HUES6 (cell line): Measurements from ENCODE around the gene PCNT.

Experiments used
- H3K27ac ChIP-seq: 2 replicates; pipeline ENCODE4 v1.7.0; 2013; ENCODE audit warnings: low read depth, mild to moderate bottlenecking, low read length, inconsistent platforms
- H3K27me3 ChIP-seq: 2 replicates; pipeline ENCODE4 v1.6.1; 2013; ENCODE audit warnings: low read length; ENCODE audit not compliant: control insufficient read depth, insufficient read depth
- H3K36me3 ChIP-seq: 2 replicates; pipeline ENCODE4 v1.6.1; 2013; ENCODE audit warnings: low read length; ENCODE audit not compliant: control insufficient read depth, insufficient read depth
- H3K4me1 ChIP-seq: 2 replicates; pipeline ENCODE4 v1.6.1; 2013; ENCODE audit warnings: low read length; ENCODE audit not compliant: control insufficient read depth, insufficient read depth
- H3K4me3 ChIP-seq: 2 replicates; pipeline ENCODE4 v1.5.1; 2013; ENCODE audit warnings: low read depth, low read length
- H3K9ac ChIP-seq: one replicate; pipeline ENCODE4 v1.6.1; 2013; ENCODE audit warnings: mild to moderate bottlenecking, low read length
- H3K9me3 ChIP-seq: 2 replicates; pipeline ENCODE4 v1.6.1; 2013; ENCODE audit warnings: low read depth, low read length; ENCODE audit not compliant: control insufficient read depth, insufficient read depth

Gene PCNT

GRCh38 chr21:46322351-46323226 is 1.4 kb upstream of the PCNT start:
- H3K9me3 ChIP-seq = no peaks in the 10 kb centered on the region
- peak overlapping the region; percentile 96 for H3K9ac ChIP-seq
- peak overlapping the region; percentile 98 for H3K27ac ChIP-seq
- H3K36me3 ChIP-seq = peaks cover 14% of the 10 kb centered on the region
- H3K27me3 ChIP-seq = no peaks in the 10 kb centered on the region
- H3K4me3 ChIP-seq = peak overlapping the region; percentile 99
- H3K4me1 ChIP-seq = peaks cover 46% of the 10 kb centered on the region

- H3K27me3 ChIP-seq = no peaks in the 10 kb centered on the region
- H3K36me3 ChIP-seq = peaks cover 20% of the 10 kb centered on the region
- peaks cover 39% of the 10 kb centered on the region for H3K4me1 ChIP-seq
- H3K9me3 ChIP-seq = no peaks in the 10 kb centered on the region
- peak overlapping the region; percentile 98 for H3K27ac ChIP-seq
- peak overlapping the region; percentile 96 for H3K9ac ChIP-seq
- H3K4me3 ChIP-seq = peak overlapping the region; percentile 99
Measured at GRCh38 chr21:46323227-46323709, 688 bp upstream of the PCNT start.

DNA sequence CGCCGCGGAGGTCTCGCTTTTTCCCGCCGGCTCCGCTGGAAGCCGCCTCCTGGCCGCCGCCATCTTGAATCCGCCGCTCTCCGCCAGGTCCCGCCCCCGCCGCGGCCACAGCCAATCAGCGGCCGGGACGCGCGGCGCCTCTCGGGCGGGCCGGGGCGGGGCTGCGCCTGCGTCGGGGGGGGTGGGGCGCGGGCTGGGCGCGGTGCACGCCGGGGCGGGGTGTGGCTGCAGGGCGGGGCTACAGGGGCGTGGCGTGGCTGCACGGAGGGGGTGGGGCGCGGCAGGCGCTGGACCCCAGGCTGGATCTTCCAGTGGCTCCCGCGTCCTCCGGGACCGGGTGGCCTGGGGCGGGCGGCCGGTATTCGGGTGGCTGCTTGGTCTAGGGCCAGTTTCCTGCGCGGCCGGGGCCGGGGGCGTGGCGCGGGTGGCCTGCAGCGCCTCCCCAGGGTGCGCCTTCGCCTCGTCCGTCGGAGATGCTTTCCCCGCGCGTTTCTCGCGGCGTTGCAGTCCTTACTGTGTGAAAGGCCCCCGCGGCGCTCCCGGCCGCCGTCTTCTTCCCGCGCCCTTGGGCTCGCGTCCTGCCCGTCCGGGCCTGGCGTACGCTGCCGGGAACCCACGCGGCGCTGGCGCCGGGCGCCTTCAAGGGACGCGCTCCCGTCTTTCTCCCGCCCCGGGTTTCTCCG is 575 bp downstream of the PCNT start:
- H3K27ac ChIP-seq = peak overlapping the region; percentile 98
- H3K36me3 ChIP-seq = peaks cover 25% of the 10 kb centered on the region
- peaks cover 29% of the 10 kb centered on the region for H3K4me1 ChIP-seq
- no peaks in the 10 kb centered on the region for H3K27me3 ChIP-seq
- no peaks in the 10 kb centered on the region for H3K9me3 ChIP-seq
- H3K9ac ChIP-seq = peak overlapping the region; percentile 99
- peak overlapping the region; percentile 99 for H3K4me3 ChIP-seq

- Histone ChIP-seq H3K27me3 (no peaks in the 10 kb centered on the region), H3K4me1 (peaks cover 29% of the 10 kb centered on the region), H3K9me3 (no peaks in the 10 kb centered on the region), H3K27ac (peak overlapping the region; percentile 82), H3K36me3 (peaks cover 33% of the 10 kb centered on the region), H3K4me3 (peak overlapping the region; percentile 92), H3K9ac (peak overlapping the region; percentile 80)
Measured at GRCh38 chr21:46325073-46325912, 1.3 kb downstream of the PCNT start.

- H3K4me3 ChIP-seq = no peak overlapping the region; the same call in 1 of the 2 replicates
Measured at GRCh38 chr21:46326110-46326703, 2.3 kb downstream of the PCNT start.

GRCh38 chr21:46327711-46328110 is 3.8 kb downstream of the PCNT start:
- no peak overlapping the region for H3K9ac ChIP-seq
- H3K27ac ChIP-seq = no peak overlapping the region
- H3K4me1 ChIP-seq = peaks cover 10% of the 10 kb centered on the region
- H3K9me3 ChIP-seq = no peaks in the 10 kb centered on the region
- H3K27me3 ChIP-seq = no peaks in the 10 kb centered on the region
- no peak overlapping the region for H3K4me3 ChIP-seq
- peaks cover 37% of the 10 kb centered on the region for H3K36me3 ChIP-seq

More at GRCh38 chr21:46326110-46326703, 2.3 kb downstream of the PCNT start:
- Histone ChIP-seq H3K9ac (no peak overlapping the region), H3K4me1 (peaks cover 21% of the 10 kb centered on the region), H3K27me3 (no peaks in the 10 kb centered on the region), H3K27ac (no peak overlapping the region), H3K36me3 (peaks cover 38% of the 10 kb centered on the region), H3K9me3 (no peaks in the 10 kb centered on the region)

DNA sequence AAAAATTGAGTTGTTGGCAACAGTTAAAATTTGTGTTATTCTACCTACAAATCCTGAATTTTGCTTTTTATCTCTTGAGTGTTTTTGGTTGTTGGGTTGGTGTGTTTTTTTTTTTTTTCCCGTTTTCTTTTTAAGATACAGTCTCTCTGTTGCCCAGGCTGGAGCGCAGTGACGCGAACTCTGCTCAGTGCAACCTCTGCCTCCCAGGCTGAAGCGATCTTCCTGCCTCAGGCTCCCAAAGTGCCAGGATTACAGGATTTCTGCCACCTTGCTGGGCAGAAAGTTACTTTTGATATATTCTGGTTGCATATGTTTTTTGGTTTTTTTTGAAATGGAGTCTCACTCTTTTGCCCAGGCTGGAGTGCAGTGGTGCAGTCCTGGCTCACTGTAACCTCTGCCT is 4.2 kb downstream of the PCNT start:
- Histone ChIP-seq H3K4me3 (no peak overlapping the region), H3K4me1 (peaks cover 10% of the 10 kb centered on the region), H3K9me3 (no peaks in the 10 kb centered on the region), H3K9ac (no peak overlapping the region), H3K27me3 (no peaks in the 10 kb centered on the region), H3K36me3 (peaks cover 38% of the 10 kb centered on the region), H3K27ac (no peak overlapping the region)

- Histone ChIP-seq H3K9me3 (no peaks in the 10 kb centered on the region), H3K4me3 (no peak overlapping the region), H3K27ac (no peak overlapping the region), H3K27me3 (no peaks in the 10 kb centered on the region), H3K9ac (no peak overlapping the region), H3K4me1 (peaks cover 10% of the 10 kb centered on the region), H3K36me3 (peaks cover 46% of the 10 kb centered on the region)
Measured at GRCh38 chr21:46329796-46330195, 5.8 kb downstream of the PCNT start.

GRCh38 chr21:46334351-46335140 is 10.6 kb downstream of the PCNT start:
- no peaks in the 10 kb centered on the region for H3K4me1 ChIP-seq
- H3K9me3 ChIP-seq = no peaks in the 10 kb centered on the region
- H3K27ac ChIP-seq = no peak overlapping the region
- no peak overlapping the region for H3K9ac ChIP-seq
- no peaks in the 10 kb centered on the region for H3K27me3 ChIP-seq
- H3K4me3 ChIP-seq = no peak overlapping the region
- peaks cover 69% of the 10 kb centered on the region for H3K36me3 ChIP-seq

- Histone ChIP-seq H3K4me1 (no peaks in the 10 kb centered on the region), H3K27ac (no peak overlapping the region), H3K4me3 (no peak overlapping the region), H3K27me3 (no peaks in the 10 kb centered on the region), H3K9ac (no peak overlapping the region), H3K9me3 (no peaks in the 10 kb centered on the region), H3K36me3 (peaks cover 64% of the 10 kb centered on the region)
Measured at GRCh38 chr21:46336603-46337002, 12.6 kb downstream of the PCNT start.
